ENCODE measurements around the gene ENOX1. TPM values are rescaled to one million over a fixed set of nuclear protein-coding genes. Genes with fewer than 3 reads are reported as not detected.

ENOX1 gene
- total RNA-seq, 2 donors from 2014 or later, result 0.22 to 1.4 TPM

DNA sequence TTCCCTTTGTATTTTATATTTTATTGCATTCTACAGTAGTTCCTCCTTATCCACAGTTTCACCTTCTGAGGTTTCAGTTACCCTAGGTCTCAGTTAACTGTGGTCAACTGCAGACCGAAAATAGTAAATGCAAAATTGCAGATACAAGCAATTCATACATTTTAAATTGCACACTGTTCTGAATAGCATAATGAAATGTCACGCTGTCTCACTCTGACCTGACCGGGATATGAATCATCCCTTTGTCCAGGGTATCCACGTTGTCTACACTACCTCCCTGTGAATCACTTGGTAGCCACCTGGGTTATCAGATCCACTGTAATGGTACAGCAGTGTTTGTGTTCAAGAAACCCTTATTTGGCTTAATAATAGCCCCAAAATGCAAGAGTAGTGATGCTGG, 438.4 kb downstream of the ENOX1 start:
- intact Hi-C loops (cut with DNase I), result no loop called here
- H3K27ac ChIP-seq, result no peak overlapping the region
- TF ChIP-seq, protein P1, sequence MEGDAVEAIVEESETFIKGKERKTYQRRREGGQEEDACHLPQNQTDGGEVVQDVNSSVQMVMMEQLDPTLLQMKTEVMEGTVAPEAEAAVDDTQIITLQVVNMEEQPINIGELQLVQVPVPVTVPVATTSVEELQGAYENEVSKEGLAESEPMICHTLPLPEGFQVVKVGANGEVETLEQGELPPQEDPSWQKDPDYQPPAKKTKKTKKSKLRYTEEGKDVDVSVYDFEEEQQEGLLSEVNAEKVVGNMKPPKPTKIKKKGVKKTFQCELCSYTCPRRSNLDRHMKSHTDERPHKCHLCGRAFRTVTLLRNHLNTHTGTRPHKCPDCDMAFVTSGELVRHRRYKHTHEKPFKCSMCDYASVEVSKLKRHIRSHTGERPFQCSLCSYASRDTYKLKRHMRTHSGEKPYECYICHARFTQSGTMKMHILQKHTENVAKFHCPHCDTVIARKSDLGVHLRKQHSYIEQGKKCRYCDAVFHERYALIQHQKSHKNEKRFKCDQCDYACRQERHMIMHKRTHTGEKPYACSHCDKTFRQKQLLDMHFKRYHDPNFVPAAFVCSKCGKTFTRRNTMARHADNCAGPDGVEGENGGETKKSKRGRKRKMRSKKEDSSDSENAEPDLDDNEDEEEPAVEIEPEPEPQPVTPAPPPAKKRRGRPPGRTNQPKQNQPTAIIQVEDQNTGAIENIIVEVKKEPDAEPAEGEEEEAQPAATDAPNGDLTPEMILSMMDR (IDR thresholded peaks at IDR 0.05), result no peak
- no peak overlapping the region for H3K9ac ChIP-seq (ENCODE audit: low read depth in 2 of 2, low read length in 2 of 2)
- no peak overlapping the region for H3K4me3 ChIP-seq
- H3K36me3 ChIP-seq, result no peaks in the 10 kb centered on the region
- no peaks in the 10 kb centered on the region for H3K4me1 ChIP-seq
- H3K27me3 ChIP-seq, result no peaks in the 10 kb centered on the region
- DNase-seq, result no peak
- H3K9me3 ChIP-seq, result no peaks in the 10 kb centered on the region

DNA sequence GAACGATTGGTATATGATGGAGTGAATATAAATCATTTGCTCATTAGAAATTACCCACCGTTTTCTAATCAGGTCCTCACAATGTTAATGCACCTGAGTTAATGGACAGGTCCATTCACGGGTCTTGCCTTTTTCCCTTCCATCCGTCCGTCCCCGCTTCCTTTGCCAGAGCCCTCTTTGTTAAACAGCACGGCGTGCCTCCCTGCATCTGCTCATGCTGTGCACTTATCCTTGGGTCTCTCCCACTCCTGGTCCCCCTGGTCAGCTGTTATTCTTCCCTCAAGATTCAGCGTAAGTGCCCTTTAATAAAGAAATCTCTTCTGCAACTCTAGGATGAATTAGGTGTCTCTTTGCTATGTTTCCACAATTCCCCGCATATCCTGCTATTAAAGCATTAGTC, 438.9 kb downstream of the ENOX1 start:
- H3K9me3 ChIP-seq, result no peaks in the 10 kb centered on the region
- no peak overlapping the region for H3K27ac ChIP-seq
- no peaks in the 10 kb centered on the region for H3K36me3 ChIP-seq
- H3K27me3 ChIP-seq, result no peaks in the 10 kb centered on the region
- no peak for DNase-seq
- H3K4me1 ChIP-seq, result no peaks in the 10 kb centered on the region
- TF ChIP-seq, protein P1 (IDR thresholded peaks at IDR 0.05), result no peak
- intact Hi-C loops (cut with DNase I), result no loop called here
- no peak overlapping the region for H3K4me3 ChIP-seq
- H3K9ac ChIP-seq (ENCODE audit: low read depth in 2 of 2, low read length in 2 of 2), result no peak overlapping the region

DNA sequence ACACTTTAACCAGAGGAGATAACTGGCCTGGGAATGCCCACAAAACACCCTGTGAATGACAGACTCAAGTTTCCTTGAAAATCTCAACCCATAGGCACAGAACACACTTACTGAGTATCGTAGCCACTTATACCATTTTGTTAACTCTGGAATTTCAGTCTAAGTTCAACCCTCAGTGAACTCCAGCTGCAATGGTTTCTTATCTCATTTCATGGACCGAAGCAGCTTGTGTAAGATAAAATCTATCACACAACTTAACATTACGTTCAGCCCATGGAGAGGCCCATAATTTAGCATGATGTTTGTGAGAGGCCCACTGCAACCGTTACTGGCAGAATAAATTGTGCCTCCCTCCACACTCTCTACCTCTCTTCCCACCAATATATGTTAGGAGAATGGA, 440.3 kb downstream of the ENOX1 start:
- no peak overlapping the region for H3K27ac ChIP-seq
- no peaks in the 10 kb centered on the region for H3K9me3 ChIP-seq
- H3K9ac ChIP-seq (ENCODE audit: low read depth in 2 of 2, low read length in 2 of 2), result no peak overlapping the region
- no peaks in the 10 kb centered on the region for H3K27me3 ChIP-seq
- H3K4me1 ChIP-seq, result no peaks in the 10 kb centered on the region
- no peak overlapping the region for H3K4me3 ChIP-seq
- intact Hi-C loops (cut with DNase I), result no loop called here
- DNase-seq, result no peak
- H3K36me3 ChIP-seq, result no peaks in the 10 kb centered on the region
- TF ChIP-seq, protein P1 (IDR thresholded peaks at IDR 0.05), result no peak

DNA sequence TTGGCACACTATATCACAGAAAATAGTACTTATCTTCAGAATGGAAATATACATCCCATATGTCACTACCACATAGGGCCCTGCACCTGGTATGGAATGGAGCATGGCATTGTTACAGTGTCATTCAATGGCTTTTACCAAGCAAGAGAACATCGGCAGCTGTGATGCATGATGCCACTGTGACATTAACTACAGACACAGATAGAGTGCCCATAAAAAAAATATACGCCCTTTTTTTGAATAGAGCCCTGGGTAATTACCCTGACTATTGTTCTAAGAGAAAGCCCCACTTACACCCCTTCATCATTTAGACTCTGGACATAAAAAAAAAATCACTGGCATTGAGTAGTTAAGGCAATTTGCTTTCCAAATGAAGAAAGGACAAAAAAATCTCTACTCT, 443.1 kb downstream of the ENOX1 start:
- Histone ChIP-seq H3K36me3 (no peaks in the 10 kb centered on the region), H3K27me3 (no peaks in the 10 kb centered on the region), H3K4me1 (no peaks in the 10 kb centered on the region), H3K4me3 (no peak overlapping the region), H3K27ac (no peak overlapping the region), H3K9ac (ENCODE audit: low read depth in 2 of 2, low read length in 2 of 2) (no peak overlapping the region), H3K9me3 (no peaks in the 10 kb centered on the region)
- TF ChIP-seq, protein P1 (IDR thresholded peaks at IDR 0.05), result no peak
- no peak for DNase-seq
- intact Hi-C loops (cut with DNase I), result no loop called here

DNA sequence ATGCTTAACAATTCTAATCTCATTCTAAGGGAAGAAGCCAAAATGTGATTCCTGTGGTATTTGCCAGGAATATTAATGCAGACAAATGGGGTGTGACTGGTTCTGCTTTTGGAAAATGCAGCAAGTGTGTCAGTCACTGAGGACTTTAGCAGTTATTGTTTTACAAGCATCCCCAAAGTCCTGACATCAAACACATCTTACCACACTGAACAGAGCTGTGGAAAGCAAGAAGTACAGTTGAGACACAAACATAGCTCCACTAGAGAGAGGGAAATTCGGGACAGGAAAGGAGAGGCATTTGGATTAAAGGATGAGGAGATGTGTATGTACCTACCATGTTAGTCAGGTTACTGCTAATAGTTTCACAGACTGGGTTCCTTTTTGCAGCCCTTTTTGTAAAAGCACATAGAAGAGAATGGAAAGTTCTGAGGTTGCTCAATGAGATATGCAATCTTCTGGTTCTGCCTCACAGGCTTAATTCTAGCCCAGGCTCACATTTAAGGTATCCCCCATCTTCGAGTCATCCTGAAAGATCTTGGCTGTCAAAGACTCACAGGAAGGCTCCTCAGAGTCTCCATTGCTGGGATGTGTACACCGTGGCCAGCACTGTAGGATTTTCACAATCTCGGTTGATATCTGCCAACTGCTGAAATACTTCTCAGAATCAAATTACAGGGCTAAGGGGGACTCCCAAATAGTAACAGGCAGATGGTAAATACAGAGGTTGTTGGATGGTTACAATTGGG, 446.8 kb downstream of the ENOX1 start:
- no peaks in the 10 kb centered on the region for H3K4me1 ChIP-seq
- TF ChIP-seq, protein P1 (IDR thresholded peaks at IDR 0.05), result no peak
- intact Hi-C loops (cut with DNase I), result no loop called here
- H3K27ac ChIP-seq, result no peak overlapping the region
- no peaks in the 10 kb centered on the region for H3K27me3 ChIP-seq
- no peak overlapping the region for H3K9ac ChIP-seq (ENCODE audit: low read depth in 2 of 2, low read length in 2 of 2)
- no peak overlapping the region for H3K4me3 ChIP-seq
- no peak for DNase-seq
- no peaks in the 10 kb centered on the region for H3K36me3 ChIP-seq
- H3K9me3 ChIP-seq, result no peaks in the 10 kb centered on the region

Measured in colonic mucosa (tissue), 4 donors.